GM21786 (cell line): ENCODE data around the gene ZMYND8.
"Not testable (repeated sequence)": the region's sequence is repeated elsewhere in the genome, so short reads cannot be mapped to it uniquely, and the experiment has no call there.

Source experiments
- ATAC-seq: cut with Tn5 transposase; IDR thresholded peaks from one replicate; pipeline ENCODE4 v1.9.1; 2021; ENCODE audit not compliant: unreplicated experiment

Gene ZMYND8

GRCh38 chr20:47188540-47188939 lies 168.0 kb downstream of the ZMYND8 start:
- ATAC-seq, result no peak

GRCh38 chr20:47187450-47188195 lies 168.9 kb downstream of the ZMYND8 start:
- ATAC-seq, result no peak

GRCh38 chr20:47183367-47183766 lies 173.1 kb downstream of the ZMYND8 start:
- no peak for ATAC-seq

- no peak for ATAC-seq
Observed at GRCh38 chr20:47181056-47181862, 175.2 kb downstream of the ZMYND8 start.

GRCh38 chr20:47179267-47179666 lies 177.2 kb downstream of the ZMYND8 start:
- ATAC-seq, result no peak

GRCh38 chr20:47178851-47179250 lies 177.6 kb downstream of the ZMYND8 start:
- no peak for ATAC-seq

- ATAC-seq, result no peak
Observed at GRCh38 chr20:47178277-47178676, 178.2 kb downstream of the ZMYND8 start.

GRCh38 chr20:47176217-47176616 lies 180.3 kb downstream of the ZMYND8 start:
- not testable (repeated sequence) for ATAC-seq

- ATAC-seq, result no peak
Observed at GRCh38 chr20:47175493-47175892, 181.0 kb downstream of the ZMYND8 start.

- no peak for ATAC-seq
Observed at GRCh38 chr20:47174456-47175243, 181.8 kb downstream of the ZMYND8 start.

GRCh38 chr20:47173596-47174216 lies 182.8 kb downstream of the ZMYND8 start:
- no peak for ATAC-seq

- no peak for ATAC-seq
Observed at GRCh38 chr20:47172579-47172978, 183.9 kb downstream of the ZMYND8 start.

GRCh38 chr20:47167846-47168245 lies 188.7 kb downstream of the ZMYND8 start:
- no peak for ATAC-seq

- ATAC-seq, result no peak
Observed at GRCh38 chr20:47165376-47165865, 191.1 kb downstream of the ZMYND8 start.

GRCh38 chr20:47164140-47164539 lies 192.4 kb downstream of the ZMYND8 start:
- no peak for ATAC-seq

GRCh38 chr20:47161411-47161810 lies 195.1 kb downstream of the ZMYND8 start:
- ATAC-seq, result no peak

- ATAC-seq, result no peak
Observed at GRCh38 chr20:47160992-47161391, 195.5 kb downstream of the ZMYND8 start.

GRCh38 chr20:47160240-47160639 lies 196.3 kb downstream of the ZMYND8 start:
- no peak for ATAC-seq
